Hippocampal formation (tissue), 2 donors: ENCODE measurements around the gene ARHGEF10L.

Source experiments
- DNase-seq, 2 donors: peaks; one replicate each; lab custom pipeline; 2025; lab: John Stamatoyannopoulos, UW

The ARHGEF10L gene

GRCh38 chr1:17523321-17524041 lies 16.0 kb upstream of the ARHGEF10L start:
- DNase-seq: no peak

DNA sequence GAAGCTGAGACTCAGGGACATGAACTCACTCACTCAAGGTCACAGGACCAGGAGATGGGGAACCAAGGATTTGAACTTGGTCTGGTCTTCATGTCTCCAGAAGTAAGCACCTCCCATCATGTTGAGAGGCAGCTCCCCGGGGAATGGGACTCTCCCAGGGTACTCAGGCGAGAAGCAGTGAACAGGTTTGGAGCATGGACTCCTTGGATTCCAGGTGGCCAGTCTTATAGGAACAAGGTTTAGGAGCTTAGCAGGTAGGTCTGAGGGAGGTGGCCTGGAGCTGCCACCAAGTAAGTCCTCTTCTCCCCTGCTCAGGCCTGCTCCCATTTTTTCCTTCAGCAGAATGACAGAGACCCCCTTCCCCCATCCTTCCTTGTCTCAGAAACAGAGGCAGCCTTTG lies 14.9 kb upstream of the ARHGEF10L start:
- no peak for DNase-seq

DNA sequence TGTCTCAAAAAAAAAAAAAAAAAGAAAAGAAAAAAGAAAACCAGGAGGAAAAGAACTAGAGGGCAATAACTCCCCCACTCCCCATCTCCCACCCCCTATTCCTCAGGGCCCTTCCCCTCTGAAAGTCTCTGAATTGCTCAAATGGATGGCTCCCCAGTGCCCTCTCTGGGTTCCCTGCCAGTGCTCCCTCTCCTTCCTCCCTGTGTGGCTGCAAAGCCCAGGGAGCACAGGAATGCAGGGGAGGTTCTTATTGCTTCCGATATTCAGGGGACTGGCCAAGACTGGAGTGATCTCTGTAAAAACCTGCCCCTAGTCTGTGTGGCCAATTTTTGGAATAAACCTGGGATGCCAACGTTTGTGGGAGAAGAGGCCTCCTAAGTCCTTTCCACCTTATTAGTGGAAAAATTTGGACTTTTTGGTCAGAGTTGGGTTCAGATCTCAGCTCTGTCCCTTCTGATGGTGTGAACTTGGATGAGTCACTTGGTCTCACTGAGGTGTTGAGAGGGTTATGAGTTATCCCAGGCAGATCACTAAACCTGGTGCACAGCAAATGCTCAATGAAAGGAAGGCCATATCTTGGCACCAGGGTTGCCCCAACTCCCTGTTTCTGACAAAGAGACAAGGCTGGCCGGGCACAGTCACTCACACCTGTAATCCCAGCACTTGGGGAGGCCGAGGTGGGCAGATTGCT lies 13.4 kb upstream of the ARHGEF10L start:
- no peak for DNase-seq

GRCh38 chr1:17527036-17527914 lies 12.2 kb upstream of the ARHGEF10L start:
- no peak for DNase-seq

GRCh38 chr1:17529381-17529780 lies 10.1 kb upstream of the ARHGEF10L start:
- DNase-seq: no peak

DNA sequence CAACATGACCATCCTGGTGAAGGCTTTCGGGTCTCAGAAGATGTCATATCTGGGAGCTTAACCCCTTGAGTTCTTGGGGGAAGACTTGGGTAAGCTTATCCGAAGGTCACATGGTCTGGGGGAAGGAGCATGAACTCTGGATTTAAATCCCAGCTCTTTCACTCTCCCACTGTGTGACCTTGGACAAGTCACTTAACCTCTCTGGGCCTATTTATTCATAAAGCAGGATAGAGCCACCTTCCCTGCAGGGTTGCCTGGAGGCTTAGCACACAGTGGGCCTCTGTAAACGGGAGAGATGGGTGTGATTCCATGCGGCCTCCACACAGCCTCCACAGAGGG lies 8.2 kb upstream of the ARHGEF10L start:
- DNase-seq: no peak

GRCh38 chr1:17531682-17532487 lies 7.6 kb upstream of the ARHGEF10L start:
- peak; percentile 55 to 76 for DNase-seq

DNA sequence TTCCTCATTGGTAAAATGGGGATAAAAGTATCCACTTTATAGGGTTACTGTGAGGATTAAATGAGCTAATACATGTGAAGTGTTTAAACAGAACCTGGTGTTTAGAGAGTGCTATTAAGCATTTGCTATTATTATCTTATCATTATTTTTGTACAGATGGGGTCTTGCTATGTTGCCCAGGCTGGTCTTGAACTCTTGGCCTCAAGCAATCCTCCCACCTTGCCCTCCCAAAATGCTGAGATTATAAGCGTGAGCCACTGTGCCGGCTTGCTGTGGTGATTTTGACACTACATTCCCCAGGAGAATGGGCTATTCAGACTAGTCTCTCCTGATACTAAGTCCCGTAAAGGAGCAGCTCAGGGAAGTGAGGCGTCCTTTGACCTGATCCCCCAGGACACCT lies 6.3 kb upstream of the ARHGEF10L start:
- no peak for DNase-seq

GRCh38 chr1:17535300-17535936 lies 4.1 kb upstream of the ARHGEF10L start:
- no peak for DNase-seq

DNA sequence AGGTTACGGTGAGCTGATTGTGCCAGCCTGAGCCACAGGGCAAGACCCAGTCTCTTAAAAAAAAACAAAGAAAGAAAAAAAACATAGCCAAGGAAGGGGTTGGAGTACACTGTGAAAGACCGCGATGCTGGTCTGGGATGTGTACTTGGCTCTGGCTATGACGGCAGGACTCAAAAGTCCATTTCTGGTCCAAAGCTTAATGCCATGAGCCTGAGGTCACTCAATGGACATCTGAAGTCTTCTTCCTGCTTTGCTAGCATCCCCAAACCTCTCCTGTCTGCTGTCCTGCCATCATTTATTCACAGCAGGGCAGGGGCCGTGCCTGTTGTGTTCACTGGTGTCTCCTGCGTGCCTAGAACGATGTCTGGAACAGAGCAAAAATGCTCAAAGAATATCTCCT lies 1.5 kb upstream of the ARHGEF10L start:
- DNase-seq: no peak

DNA sequence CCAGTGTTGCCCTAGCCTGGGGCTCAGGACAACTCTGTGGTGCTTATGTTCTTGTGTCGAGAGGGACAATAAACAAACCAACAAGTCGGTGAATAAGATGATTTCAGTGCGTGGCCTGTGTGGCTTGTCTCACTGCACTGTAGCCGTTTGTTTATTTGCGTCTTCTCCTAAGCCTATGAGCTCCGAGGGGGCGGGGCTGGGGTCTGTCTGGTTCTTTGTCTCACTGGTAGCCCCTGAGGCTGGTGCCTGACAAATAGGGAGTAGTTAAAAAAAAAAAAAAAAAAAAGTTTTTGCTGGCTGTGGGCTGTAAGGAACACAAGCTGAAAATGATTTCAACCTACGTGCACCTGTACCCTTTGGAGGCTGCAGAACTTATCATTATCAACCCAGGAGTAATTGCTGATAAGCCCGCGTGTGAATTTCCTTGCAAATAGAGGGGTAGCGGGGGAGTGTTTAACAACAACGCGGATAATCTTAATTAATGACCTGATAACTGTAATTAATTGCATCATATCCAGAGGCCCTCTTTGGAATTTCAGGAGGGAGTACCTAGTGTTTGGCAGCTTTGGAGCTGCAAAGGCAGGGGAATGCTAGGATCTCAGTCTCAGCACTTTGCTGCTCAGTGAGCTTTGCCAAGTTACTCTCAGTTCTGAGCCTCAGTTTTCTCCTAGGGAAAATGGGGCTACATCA lies 925 bp upstream of the ARHGEF10L start:
- DNase-seq: no peak

DNA sequence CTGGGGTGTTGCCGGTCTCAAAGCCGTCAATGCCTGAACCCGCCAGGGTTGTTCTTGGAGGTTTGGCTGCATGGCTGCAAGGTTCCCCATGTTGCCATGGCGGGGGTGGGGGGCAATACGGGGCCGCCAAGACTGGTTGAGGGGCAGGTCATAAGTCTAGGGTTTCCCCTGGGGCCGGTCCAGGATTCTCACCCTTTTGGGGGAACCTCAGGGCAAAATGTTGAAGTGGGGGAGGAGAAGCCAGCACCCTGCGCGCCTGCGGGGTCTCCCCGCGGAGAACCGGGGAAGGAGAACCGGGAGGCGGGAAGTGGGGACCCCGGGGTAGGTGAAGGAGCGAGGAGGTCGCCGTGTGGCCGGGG lies 401 bp upstream of the ARHGEF10L start:
- no peak for DNase-seq

DNA sequence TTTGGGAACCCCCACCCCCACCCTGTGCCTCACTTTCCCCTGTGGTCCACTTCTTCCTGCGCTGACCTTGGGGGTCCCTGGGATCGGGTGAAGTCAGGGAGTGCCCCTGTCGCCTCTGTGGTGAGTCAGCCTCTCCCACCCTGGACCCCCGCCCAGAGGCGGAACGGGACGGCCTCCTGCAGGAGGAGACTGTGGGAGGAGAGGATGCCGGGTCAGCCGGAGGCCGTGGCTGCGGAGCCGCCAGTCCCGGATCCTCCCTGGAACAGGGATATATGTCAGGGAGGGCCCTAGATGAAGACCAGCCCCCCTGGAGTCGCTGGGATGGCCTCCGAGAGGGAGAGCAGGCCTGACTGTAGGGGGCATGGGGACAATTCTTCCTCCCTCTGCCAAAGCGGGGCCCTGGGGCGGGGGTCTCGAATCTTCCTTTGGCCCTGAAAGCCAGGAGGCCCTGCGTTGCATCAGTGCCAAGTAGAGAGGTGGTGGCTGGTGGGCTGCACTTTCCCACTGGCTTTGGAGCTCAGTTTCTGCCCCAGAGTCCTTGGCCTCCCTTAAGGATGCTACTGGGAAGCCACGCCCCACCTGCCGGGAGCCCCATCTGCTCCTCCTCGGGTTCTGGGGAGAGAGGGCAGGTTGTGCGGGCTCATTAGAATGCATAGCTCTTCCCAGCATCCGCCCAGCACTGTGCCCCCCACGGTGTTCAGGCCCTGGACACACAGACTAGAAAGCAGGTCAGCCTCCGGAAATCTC lies 930 bp downstream of the ARHGEF10L start:
- no peak for DNase-seq

- DNase-seq: no peak
These were observed 3.1 kb downstream of the ARHGEF10L start for GRCh38 chr1:17542645-17543044.

- DNase-seq: no peak
These were observed 5.4 kb downstream of the ARHGEF10L start for GRCh38 chr1:17544776-17545350.

- DNase-seq: no peak
These were observed 5.9 kb downstream of the ARHGEF10L start for GRCh38 chr1:17545356-17545755.

- peak in 1 of 2 donors; percentile 35 for DNase-seq
These were observed 7.6 kb downstream of the ARHGEF10L start for GRCh38 chr1:17546946-17547670.

GRCh38 chr1:17549384-17549783 lies 9.9 kb downstream of the ARHGEF10L start:
- DNase-seq: no peak
